Inferior parietal cortex (tissue), 1 donor: Measurements from ENCODE around the gene SCAPER.
"Not testable (repeated sequence)": the region's sequence is repeated elsewhere in the genome, so short reads cannot be mapped to it uniquely, and the experiment has no call there.

Experiments
- DNase-seq: peaks from one replicate; pipeline ENCODE4 v3.0.0-alpha.2; 2016; ENCODE audit errors: extremely low spot score

The SCAPER gene

DNA sequence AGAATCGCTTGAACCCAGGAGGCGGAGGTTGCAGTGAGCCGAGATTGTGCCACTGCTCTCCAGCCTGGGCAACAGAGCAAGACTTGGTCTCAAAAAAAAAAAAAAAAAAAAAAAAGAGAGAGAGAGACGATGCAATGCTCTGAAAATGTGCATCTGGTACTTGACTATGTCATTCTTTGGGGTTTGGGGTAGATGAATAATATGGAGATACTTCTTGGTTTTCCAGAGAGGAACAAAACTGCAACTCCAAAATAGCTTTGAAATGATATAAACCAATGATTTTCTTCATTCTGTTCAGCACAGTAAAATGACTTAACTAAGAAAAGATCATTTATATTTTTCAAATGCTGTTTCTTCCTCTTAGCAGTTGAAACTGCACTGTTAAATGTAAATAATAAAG is 409.7 kb downstream of the SCAPER start:
- no peak for DNase-seq

DNA sequence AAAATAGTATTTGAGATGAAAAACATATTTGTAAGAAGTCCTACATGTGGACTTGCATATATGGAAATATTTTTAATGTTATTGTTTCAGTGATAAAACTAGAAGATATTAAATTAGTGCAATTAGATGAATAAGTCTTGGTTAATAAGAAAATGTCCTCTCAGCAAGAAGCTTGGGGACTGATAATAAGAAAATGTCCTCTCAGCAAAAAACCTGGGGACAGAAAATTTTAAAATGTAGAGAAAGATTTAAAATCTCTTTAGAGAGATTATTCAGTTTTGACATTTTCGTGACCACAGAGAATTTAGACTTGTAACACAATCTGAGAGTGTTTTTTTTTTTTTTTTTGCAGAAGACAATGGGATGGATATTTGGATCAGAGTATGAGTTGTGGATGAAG is 412.6 kb downstream of the SCAPER start:
- DNase-seq, result no peak

DNA sequence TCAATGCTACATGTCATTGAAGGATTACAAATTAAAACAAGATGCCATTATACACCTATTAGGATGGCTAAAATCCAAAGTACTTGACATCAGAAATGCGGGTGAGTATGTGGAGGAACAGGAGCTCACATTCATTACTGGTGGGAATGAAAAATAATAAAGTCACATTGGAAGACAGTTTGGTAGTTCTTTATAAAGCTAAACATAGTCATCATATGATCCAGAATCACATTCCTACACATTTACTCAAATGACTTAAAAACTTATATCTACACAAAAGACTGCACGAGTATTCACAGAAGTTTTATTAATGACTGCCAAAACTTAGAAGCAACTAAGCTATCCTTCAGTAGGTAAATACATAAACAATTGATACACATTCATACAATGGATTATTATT is 421.4 kb downstream of the SCAPER start:
- DNase-seq, result no peak

DNA sequence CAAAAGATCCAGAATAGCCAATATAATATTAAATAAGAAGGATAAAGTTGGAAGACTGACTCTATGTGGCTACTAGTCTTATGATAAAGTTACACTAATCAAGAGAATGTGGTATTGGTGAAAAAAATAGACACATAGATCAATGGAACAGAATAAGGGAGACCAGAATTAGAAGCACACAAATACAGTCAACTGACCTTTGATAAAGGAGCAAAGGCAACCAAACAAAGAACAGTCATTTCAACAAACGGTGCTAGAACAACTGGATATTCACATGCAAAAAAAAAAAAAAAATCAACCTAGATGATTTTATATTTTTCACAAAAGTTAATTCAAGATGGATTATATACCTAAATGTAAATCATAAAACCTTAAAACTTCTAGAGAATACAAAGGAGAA is 422.1 kb downstream of the SCAPER start:
- no peak for DNase-seq

DNA sequence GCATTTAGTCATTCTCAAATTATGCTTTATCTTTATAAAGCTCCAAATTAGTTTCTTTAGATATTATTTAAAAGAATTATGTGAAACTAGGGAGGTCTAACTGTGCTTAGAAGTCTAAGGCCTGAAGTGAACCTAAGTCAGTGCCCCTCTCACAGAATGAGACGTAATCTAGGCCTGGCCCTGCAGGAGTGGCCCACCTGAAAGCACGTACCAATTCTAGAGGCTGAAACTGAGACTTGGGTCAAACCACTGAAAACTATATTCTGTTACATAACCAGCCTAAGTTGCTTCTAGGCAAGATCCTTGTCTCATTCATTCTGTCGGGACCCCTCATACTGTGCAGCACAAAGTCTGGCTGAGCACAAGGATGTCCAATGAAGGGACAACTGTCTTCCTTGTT is 424.9 kb downstream of the SCAPER start:
- no peak for DNase-seq

DNA sequence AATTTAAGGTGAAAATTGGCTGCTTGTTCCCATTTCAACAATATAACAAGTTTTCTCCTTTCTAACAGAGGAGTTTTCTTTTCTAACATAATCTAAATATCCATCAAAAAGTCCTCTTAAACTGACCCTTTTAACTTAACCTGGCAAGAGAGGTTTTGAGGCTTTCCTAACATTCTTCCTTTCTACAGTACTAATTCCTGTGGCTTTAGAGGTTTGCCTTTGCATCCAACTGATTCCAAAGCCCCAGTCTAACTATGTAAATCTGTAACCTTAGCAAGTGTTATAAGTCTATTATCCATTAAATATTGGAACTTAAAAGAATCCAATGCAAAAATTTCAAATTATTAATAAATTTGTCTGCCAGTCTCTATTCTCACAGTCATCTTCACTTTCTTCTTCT is 434.4 kb downstream of the SCAPER start:
- no peak for DNase-seq

DNA sequence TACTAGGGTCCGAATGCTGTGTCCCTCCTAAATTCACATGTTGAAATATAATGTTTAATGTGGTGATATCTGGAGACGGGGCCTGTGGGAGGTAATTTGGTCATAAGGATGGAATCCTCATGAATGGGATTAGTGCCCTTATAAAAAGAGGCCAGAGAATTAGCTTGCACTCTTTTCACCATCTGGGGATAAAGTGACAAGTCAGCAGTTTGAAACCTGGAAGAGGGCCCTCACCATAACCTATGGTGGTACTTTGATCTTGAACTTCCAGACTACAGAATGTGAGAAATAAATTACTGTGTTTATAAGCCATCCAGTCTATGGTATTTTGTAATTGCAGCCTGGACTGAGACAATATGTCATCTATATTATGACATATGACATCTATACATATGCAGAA is 436.4 kb downstream of the SCAPER start:
- no peak for DNase-seq

DNA sequence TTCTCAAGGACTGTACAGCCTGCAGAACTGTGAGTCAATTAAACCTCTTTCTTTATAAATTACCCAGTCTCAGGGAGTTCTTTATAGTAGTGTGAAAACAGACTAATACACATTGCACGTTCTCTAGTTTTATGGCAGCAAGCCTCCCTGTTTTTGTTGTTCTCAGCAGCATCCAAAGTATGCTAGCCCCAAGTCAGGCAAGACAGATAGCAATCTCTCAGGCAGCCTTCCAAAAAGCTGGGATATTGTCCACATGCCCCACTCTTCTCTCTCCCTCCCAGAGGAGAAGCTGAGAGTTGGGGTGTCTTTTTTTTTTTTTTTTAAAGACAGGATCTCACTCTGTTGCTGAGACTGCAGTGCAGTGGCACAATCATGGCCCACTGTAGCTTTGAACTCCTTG is 438.0 kb downstream of the SCAPER start:
- DNase-seq, result no peak

DNA sequence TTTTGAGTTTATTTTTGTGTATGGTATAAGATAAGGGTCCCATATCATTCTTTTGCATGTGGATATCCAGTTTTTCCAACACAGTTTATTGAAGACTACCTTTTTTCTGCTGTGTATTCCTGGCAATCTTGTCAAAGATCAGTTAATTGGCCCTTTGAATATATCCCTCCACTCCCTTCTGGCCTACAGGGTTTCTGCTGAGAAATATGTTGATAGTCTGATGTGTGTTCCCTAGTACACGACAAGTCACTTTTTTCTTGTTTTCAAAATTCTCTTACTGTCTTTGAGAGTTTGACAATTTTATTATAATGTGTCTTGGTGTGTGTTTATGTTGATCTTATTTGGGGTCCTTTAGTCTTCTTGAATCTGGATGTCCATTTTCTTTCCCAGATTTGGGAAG is 439.4 kb downstream of the SCAPER start:
- DNase-seq, result no peak

DNA sequence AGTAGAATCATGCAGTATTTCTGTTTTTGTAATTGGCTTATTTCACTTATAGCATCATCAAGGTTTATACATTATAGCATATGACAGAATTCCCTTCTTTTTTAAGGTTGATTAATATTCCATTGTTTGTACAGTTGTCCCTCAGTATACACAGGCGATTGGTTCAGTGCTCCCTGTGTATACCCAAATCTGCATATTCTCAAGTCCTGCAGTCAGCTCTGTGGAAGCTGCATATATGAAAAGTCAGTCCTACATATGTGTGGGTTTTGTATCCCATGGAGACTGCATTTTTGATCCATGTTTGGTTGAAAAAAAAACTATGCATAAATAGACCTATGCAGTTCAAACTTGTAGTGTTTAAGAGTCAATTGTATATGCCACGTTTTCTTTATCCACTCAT is 440.9 kb downstream of the SCAPER start:
- DNase-seq, result no peak

DNA sequence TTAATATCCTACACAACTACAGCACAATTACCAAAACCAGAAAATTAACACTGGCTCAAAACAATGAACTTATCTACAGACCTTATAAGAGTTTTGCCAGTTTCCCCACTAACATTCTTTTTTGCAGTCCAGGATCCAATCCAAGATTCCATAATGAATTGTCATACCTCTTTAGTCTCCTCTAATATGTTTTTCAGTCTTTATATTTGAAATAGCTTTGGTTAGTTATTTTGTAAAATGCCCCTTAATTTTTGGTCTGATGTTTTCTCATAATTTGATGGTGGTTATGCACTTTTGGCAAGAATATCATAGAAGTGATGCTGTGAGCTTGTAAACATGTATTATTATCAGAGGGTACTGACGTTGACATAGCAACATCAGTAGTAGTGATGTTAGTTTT is 444.3 kb downstream of the SCAPER start:
- no peak for DNase-seq

DNA sequence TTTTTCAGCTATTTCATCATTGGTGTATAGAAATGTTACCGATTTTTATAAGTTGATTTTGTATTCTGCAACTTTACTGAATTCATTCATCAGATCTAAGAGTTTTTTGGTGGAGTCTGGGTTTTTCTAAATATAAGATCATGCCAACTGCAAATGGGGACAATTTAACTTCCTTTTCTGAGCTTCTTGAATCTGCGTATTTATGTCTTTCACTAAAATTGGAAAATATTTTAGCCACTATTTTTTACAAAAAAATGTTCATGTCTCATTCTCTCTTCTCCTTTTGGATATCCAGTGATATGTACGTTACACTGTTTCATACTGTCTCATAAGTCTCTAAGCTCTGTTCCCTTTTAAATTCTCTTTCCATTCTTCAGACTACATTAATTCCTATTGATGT is 444.8 kb downstream of the SCAPER start:
- DNase-seq, result no peak

DNA sequence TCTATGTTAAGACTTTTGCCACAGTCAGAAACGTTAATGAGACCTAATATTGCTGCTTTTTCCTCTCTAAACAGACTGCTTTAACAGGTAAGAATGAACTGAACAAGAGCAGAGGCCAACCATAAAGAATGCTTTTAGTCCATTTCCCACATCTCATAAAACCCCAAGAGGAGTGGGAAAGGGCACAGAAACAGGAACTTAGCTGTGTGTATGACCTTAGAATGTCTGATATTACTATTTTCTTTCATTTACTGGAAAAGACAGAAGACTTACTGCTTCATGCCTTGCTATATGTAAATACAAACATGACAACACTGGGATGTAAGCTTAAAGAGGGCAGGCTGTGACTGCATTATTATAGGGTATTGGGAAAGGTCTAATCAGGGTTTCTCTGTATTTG is 453.6 kb downstream of the SCAPER start:
- no peak for DNase-seq

DNA sequence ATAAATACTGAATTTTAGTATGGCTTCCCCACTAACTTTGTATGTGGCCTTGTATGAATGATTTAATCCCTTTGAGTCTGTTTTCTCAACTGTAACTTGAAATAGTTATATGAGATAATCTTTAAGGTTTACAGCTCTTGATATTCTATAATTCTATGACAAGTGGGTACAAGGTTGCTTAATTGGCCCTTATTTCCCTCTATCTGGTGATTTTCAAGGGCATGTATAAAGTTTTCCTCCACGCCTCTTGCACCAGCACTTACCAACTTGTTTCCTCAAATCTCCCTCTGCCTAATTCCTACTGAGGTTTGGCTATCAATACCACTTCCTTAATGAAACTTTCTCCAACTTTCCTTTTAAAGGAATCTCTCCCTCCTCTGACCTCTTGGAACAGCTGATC is 455.7 kb downstream of the SCAPER start:
- DNase-seq, result no peak

DNA sequence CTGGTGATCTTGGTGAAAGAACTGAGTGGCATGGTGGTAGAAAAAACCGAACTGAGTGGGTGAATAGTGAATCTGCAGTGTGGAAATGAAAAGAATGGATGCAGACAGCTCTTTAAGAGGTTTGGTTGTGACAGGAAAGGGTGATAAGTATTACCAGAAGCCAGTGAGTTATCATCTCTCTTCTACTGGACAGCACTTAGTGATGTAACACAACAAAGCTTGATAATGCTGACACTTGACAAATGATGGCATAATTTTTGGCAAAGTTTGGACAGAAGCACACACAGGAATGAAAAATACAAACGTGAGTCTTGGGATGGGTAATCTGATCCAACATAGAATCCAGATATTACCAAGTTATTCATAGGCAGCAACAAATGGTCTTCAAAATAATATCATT is 456.4 kb downstream of the SCAPER start:
- no peak for DNase-seq

DNA sequence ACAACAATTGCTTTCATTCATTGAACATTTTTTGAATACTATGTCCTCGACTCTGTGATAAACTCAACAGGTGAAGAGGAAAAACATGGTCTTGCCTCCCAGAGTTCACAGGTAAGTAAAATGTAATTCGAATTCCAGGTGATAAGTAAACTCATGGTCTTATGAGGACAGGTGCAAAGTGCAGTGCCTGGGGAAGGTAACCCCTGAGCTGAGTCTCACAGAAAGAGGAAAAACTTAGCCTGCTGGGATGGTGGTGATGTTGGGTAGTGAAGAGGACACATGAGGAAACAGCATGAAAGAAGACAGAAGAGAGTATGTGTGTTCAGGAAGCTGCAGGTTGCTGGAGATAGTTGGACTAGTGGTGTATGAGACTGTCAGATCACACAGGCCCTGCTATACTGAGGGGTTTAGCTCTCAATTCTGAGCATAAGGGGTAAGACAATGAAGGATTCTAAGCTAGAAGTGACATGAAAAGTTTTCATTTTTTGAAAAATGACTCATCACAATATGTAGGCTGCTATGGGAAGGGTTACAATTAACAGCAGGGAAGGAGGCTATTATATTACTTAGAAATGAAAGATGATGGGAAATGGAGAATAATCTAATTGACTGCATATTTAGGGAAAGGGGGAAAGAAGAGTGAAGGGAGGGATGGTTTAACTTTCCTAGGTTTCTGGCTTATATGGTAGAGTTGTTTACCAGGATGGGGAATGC is 457.3 kb downstream of the SCAPER start:
- DNase-seq, result no peak

DNA sequence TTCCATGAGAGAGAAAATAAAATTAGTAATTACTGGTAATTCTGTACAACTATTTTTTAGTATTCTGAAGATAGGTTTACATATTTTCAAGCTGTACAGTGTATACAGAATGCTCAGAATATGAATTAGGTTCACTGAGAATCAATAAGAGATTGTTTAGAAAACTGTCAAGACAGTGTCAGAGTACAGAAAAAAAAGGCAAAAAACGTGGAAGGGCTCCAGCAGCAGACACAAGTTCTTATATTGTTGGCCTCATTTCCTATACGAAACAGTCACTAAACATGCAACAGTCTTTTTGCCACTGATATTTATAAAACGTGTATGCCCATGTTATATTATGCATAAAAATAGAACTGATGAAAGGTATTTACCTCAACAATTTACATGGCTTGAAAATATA is 464.7 kb downstream of the SCAPER start:
- DNase-seq, result no peak

DNA sequence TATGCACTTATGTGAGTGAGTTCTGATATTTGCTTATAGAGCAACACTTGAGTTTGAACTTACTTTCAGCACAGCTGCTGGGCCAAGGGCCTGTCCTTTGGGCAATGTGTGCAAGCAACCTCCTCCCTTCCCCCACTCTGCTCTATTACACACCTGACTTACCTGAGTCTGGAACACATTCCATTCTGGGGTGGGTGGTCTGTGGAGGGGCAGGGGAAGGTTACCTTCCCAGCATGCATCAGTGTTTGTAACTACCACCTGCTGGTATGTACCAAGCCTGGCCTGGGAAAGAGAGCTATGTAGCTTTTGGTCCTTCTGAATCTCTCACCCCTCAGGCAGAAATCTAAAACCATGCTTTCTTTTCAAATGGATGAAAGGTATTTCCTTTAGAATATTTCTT is 465.6 kb downstream of the SCAPER start:
- no peak for DNase-seq

DNA sequence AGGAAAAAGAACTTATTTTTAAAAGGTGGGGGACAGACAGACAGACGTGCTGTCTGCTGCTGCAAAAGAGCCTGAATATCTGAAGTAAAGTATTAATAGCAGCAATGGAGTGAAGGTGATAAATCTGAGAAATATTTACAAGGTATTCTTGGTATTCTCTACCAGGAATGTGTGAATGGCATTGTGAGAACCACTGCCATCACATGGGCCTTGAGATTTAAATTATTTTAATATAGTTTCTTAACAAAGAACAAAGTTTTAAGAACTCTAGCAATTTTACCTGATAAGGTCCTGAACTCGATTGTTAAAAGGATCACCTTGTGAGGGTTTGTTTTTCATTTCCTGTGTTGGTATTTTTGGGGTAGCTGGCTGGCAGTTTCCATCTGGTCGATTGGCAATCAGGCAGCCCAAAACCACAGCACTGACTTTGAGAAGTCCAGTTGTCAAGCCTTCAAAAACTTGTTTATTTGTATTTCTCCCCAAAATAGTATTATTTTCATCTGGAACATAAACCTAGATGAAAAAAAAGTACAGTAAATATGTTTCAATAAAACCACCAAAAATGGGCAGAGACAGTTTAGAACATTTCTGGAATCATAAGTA is 471.2 kb downstream of the SCAPER start:
- DNase-seq, result no peak

DNA sequence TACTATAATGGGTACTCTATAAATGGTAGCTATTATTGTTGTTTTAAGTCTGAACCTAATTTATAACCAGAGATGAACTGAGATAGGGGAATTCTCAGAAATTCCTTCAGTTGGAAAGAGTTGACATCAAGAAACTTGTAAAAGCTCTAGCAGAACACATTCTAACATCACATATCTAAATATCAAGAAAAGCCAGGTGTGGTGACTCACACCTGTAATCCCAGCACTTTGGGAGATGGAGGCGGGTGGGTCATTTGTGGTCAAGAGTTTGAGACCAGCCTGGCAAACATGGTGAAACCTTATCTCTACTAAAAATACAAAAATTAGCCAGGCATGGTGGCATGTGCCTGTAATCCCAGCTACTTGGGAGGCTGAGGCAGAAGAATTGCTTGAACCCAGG is 472.1 kb downstream of the SCAPER start:
- DNase-seq, result not testable (repeated sequence)

DNA sequence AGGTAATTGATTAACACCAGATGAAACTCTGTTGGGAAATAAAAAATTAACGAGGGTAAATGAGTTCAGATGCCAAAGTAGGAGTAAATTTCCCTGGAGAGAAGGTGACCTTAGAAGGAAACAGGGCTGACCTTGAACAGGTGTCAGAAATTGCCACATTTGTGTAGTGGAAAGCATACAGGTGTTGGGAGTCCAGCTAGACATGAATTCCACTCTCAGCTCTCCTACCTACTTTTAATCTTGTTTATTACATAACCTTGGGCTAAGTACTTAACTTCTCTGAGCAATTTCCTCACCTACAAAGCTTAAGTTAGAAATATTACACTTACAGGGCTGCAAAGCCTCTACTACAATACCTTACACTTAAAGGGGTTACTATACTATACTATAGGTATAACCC is 472.5 kb downstream of the SCAPER start:
- DNase-seq, result no peak

DNA sequence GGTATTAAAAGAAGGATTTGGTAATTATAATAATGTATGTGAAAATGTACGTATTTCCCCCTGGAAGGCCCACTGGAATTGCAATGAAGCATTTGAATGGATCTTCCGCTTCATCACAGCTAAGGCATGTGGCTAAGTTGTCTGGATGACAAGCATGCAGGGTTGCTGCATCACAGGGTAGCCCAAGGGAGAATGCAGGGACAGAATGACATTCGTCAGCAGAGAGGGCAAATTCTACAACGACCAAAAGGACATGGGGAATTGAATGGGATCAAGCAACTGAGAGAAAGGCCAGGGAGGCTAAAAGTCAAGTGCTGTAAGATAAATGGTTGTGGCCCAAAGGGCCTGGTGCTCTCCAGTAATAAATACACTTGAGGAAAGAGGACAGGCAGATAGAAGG is 473.2 kb downstream of the SCAPER start:
- no peak for DNase-seq

DNA sequence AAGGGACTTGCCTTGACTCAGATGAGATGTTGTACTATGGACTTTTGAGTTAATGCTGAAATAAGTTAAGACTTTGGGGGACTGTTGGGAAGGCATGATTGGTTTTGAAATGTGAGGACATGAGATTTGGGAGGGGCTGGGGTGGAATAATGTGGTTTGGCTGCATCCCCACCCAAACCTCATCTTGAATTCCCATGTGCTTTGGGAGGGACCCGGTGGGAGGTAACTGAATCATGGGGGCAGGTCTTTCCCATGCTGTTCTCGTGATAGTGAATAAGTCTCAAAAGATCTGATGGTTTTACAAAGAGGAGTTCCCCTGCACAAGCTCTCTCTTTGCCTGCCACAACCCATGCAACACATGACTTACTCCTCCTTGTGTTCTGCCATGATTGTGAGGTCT is 474.4 kb downstream of the SCAPER start:
- not testable (repeated sequence) for DNase-seq

DNA sequence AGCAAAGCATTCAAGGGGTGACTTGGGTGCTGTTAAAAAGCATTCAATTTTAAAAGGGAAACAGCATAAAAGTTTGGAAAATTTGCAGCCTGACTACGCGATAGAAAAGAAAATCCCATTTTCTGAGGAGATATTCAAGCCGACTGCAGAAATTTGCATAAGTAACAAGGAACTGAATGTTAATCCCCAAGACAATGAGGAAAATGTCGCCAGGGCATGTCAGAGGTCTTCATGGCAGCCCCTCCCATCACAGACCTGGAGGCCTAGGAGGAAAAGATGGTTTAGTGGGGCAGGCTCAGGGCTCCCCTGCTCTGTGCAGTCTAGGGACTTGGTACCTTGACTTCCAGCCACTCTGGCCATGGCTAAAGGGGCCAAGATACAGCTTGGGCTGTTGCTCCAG is 475.5 kb downstream of the SCAPER start:
- no peak for DNase-seq
